ENCODE measurements around the gene SNRNP200.

SNRNP200 gene

DNA sequence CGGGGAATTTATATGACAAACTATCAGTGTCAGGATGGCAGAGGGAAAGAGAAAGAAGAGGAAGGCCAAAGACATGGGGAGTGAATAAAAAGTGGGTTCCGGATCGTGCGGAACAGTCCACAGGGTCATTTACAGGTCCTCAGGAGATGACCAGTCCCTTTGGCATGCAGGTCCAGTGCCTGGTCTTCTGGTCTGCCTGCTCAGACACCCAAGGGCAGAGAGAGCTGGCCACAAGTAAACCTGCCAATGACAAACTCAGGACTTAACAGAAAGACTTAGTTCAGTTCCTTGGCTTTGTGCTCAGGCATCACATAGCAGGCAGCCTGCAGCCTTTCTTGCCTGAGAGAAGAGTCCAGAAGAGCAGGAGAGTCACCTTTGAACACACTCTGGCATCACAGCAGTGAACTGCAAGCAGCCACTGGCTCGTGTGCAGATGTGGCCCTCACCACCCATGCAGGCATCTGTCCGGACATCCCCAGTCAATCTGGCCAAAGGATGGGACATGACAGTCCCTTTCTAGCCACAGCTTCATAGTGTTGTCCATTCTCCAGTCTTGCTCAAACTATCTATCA lies 53.5 kb downstream of the SNRNP200 start:
- no peak for DNase-seq (ENCODE audit: low spot score)

DNA sequence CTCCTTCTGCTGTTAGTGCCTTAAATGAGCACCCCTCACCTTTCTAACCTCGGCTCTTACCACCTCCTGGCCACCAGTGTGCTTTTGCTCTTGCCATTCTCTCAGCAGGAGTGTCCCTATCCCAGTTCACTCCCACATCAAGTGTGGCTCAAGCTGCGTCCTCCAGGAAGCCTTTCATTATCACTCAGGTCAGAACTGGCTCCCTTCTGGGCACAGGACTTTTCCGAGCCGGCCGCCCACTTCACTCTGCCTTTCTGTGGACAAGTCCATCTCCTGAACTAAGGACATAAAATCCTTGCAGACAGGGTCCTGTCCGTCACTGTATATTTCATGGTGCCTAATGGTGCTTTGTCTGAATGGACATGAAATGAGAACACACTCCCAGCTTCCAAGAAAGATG lies 55.2 kb downstream of the SNRNP200 start:
- no peak for DNase-seq (ENCODE audit: low spot score)

DNA sequence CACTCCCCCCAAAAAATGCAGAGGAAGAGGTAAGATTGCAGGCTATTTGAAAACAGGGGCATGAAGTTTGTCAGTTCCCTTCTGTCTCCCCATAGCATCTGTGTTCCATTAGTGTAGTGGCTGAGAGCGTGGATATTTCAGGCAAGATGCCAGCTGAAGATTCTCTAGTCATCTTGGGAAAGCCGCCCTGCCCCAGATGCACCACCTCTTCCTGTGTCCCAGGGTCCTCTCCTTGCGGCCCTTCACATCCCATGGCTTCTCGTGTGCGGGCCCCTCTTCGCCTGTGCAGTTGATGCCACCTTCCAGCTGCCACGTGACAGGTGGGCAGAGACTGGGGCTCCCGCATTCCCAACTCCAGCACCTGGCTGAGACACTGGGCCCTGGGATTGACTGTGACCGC lies 55.7 kb downstream of the SNRNP200 start:
- no peak for DNase-seq (ENCODE audit: low spot score)

DNA sequence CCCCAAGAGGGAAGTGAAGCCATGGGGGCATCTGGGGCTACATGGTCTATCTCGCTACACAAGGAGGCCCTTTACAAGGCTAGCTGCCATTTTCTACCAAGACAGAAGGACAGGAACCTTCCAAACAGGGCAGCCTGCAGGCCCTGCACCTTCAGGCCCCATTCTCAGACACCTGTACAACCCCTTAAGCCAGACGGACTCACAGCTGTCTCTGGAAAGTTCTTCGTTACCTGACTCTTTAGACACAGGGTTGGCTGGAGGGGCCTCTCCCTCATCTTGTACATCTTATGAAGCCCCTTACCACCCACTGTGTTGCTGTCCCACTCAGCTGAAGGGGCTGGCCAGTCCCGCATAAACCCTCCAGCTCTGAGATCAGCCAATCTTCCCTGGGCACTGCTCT lies 56.7 kb downstream of the SNRNP200 start:
- no peak for DNase-seq (ENCODE audit: low spot score)

DNA sequence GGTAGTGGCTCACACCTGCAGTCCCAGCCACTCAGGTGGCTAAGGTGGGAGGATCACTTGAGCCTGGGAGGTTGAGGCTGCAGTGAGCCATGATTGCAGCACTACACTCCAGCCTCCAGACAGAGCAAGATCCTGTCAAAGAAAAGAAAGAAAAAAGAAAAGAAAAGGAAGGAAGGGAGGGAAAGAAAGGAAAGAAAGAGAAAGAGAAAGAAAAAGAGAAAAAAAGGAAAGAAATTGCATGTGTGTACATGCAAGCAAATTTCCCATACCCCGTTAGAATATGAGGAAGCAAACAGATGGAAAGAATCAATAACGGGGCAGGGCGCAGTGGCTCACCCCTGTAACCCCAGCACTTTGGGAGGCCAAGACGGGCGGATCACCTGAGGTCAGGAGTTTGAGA lies 57.5 kb downstream of the SNRNP200 start:
- DNase-seq (ENCODE audit: low spot score), result no peak

DNA sequence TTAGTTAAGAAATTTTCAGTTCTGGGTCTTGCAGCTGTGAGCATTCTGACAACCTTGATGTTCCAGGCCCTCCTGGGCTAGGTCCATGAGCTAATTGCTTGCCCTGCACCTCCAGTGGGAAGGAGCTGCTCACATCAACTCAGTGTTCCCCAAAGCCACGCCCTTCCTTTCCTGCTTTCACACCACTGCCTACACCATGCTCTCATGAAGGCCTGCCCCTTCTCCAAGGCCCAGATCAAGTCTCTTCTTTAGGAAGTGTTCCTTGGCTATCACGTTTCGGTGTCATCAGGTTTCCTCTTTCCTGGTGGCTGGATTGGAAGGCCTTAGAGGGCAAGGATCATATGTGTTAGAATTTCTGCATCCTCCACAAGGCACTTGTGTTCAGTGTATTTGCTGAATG lies 58.3 kb downstream of the SNRNP200 start:
- no peak for DNase-seq (ENCODE audit: low spot score)

DNA sequence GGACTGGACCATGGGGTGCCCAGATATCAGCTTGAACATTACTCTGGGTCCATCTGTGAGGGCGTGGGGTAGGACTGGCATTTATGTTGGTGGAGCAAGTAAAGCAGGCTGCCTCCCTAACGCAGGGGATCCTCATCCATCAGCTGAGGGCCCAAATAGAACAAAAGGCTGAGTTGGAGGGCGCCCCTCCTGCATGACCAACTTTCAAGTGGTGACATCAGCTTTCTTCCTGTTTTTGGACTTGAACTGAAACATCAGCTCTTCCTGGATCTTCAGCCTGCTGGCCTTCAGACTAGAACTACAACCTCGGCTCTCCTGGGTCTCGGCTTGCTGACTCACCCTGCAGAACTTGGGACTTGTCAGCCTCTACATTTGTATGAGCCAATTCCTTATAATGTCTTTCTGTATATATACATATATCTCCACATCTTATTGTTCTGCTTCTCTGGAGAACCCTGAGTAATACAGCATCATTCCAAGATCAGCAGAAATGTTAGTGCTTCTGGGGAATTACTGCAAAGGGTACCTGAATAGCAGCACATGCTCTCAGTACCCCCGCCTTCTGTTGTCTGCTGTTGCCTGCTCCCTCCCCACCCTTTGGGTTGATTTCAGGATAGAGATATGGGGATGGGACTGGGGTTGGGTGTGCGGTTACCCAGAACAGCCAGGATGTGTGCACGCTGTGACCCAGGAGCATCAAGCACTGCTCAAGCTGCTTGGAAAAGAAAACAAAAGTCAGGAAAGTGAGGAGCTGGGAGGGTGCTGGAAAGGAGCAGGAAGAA lies 59.5 kb downstream of the SNRNP200 start:
- no peak for DNase-seq (ENCODE audit: low spot score)

DNA sequence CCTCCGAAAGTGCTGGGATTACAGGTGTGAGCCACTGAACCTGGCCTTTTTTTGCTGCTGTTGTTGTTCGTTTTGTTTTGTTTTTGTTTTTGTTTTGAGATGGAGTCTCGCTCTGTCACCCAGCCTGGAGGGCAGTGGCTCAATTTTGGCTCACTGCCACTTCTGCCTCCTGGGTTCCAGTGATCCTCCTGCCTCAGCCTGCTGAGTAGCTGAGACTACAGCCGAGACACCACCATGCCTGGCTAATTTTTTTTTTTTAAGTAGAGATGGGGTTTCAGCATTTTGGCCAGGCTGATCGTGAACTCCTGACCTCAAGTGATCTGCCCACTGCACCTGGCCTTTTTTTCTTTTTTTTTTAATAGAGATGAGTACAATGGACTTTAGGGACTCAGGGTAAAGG lies 61.5 kb downstream of the SNRNP200 start:
- DNase-seq (ENCODE audit: low spot score), result no peak

DNA sequence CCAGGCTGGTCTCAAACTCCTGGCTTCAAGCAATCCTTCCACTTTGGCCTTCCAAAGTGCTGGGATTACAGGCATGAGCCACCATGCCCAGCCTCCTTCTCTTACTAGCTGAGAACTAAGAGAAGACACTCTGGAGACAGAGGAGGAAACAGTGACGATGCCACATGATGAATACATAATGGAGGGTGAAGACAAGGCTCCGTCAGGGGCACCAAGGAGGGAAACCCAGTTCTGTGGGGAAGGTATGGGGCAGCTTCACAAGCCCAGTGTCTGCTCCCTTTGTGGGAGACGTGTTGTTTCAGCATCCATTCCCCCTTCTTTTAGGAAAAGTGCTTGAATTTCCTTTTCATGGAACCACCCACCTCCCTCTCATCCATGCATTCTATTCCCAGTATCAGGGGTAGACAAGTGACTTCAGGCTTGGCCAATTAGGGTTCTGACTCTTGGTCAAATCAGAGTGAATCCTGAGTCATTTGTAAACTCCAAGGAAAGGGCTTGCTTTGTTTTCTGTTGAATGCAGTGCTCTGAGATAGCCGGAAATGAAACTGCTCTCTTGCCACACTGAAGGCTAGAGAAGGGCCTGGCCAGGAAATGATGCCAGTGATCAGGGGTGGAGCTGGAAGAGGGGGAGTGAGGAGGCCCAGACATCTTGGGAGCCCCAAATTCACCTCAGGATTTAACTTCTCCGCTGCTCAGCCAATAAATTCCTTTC lies 63.3 kb downstream of the SNRNP200 start:
- no peak for DNase-seq (ENCODE audit: low spot score)

DNA sequence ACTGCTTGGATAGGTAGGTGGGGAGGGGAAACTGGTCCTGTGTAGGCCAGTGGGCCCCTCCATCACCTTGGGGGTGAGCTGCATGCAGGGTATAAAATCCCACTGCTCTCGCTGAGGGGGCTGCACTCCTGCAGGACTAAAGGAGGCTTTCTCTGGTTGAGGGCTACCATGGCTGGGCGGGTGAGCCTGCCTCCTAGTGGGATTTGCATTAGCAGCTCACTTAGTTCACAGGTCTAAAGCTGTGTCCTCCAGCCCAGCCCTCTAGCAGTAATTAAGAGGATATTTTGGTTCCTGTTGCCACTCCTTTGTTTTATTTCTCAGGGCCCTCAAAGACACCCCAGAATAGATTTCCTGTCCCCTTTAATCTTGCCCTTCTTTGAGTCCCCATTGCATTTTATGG lies 64.1 kb downstream of the SNRNP200 start:
- DNase-seq (ENCODE audit: low spot score), result no peak

DNA sequence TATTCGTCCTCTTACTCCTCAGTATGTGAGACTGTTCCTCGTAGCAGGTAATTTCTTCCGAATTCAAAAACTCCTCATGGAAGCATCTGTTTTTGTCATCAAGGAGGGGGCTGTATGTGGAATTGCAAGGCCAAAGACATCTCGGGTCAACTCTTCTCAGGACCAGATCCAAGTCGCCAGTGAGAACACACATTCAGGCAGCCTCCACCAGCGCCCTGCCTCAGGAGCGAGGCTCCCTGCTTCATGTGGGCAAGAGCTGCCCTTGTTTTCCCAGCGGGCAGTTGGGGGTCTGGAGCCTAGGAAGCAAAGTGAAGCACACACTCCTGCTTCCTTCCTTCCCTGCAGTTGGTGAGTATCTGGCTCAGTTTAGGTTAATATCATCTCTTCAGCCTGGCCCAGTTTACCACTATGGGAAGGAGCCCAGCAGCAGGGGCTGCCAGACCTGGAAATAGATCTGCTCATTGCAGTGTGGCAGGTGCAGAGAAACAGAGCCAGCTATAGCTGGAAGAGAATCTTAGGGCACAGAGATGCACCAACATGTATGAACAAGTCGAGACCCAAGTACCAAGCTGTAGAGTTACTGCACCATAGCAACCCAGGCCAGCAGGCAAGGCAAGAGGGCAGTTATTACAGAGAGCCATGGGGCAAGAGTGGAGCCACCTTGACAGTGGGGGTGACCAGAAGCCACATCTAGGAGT lies 64.9 kb downstream of the SNRNP200 start:
- no peak for DNase-seq (ENCODE audit: low spot score)

DNA sequence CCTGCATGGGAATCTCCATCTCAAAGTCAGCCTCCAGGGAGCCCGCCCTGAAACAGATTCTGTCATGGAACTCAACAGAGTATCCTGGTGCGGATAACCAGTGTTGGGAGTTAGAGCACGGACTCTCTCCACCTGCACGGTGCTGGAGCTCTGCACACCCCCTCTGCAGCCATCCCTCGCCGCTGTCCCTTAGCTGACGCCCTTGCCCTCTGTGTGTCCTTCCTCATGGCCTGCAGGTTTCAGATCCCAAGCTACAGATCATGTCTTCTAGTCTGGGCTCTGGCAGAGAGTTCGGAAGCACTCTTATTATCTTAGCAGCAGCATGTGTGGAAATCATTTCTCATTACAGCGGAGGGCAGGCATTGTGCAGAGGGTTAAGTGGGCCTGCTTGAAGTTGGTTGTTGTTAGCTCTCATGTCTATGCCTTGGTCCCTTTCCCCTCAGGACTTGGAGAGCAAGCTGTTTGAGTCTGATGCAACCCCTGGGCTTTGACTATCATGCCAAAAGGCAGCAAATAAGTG lies 65.5 kb downstream of the SNRNP200 start:
- no peak for DNase-seq (ENCODE audit: low spot score)

DNA sequence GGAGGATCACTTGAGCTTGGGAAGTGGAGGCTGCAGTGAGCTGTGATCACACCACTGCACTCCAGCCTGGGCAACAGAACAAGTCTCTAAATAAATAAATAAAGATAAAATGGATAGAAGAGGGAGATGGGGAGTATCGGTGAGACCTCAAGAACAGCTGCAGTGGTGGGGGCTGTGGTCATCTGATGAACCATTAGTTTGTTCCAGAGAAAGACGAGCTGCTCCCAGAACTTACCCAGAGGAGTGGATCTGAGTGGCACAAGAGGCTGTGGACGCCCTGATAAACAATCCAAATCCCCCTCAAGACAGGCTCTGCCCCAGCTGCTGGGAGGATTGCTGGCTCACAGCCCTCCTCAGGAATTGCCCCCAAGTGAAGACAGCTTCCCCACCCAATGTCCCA lies 66.3 kb downstream of the SNRNP200 start:
- no peak for DNase-seq (ENCODE audit: low spot score)

DNA sequence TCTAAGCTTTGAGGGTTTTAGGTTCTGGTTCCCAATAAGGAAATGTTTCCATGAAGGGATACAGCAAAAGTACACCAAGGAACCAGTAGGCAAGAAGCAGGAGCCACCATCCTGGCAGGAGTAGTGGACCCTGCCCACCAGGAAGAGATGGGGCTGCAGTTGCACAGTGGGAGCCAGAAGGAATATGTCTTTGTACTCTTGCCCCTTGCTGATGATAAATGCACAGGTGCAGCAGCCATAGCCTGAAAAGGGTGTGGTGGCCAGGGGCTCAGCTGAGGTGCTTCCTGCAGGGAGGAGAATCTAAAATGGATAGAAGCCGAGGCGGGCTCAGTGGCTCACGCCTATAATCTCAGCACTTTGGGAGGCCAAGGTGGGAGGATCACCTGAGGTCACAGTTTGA lies 67.1 kb downstream of the SNRNP200 start:
- DNase-seq (ENCODE audit: low spot score), result no peak

DNA sequence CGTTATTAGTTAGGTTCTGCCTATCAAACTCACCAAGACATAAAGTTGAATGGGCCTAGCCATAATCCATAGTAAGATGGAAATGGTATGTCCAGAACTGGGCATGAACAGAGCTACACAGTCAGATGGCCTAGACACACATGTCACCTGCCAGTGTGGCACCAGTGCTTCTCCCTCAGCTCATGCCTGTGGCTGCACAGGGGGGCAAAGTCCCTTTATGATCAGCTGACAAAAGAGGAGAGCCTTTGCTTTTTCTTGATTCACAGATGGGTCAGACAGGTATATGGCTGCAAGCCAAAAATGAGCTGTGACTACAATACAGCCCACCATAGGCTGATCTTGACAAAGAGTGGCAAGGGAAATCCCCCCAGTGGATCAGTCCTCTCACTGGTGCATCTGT lies 68.5 kb downstream of the SNRNP200 start:
- no peak for DNase-seq (ENCODE audit: low spot score)

DNA sequence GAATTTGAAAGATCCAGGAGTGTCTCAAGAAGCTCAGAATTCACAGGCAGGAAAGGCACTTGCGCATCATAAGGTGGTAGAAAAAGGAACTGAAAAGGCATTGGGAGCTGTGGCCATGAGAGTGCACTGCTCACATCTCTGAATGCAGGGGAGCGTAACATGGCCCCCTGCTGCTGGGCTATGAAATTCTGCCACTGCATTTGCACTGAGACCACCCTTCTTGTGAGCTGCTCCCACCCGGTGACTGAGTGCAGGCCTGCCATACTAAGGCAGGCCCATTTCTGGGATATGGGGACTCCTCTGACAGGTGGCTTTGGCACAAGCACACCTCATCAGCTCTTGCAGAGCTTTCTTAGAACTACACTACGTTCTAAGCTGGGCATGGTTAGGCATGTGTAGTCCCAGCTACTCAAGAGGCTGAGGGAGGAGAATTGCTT lies 71.4 kb downstream of the SNRNP200 start:
- DNase-seq (ENCODE audit: low spot score), result no peak

DNA sequence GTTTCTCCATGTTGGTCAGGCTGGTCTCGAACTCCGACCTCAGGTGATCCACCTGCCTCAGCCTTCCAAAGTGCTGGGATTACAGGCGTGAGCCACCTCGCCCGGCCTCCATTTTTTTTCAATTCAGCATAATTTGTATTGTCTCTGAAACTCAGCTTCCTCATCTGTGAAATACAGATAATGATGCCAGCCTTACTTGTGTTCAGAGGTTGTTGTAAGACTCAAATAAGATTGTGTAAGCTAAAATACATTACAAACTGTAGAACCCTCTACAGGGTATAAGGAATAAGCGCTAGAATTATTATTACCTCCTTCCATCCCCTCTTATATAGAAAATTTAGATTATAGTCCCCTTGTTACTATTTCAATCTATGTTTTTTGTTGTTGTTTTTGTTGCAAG lies 71.9 kb downstream of the SNRNP200 start:
- DNase-seq (ENCODE audit: low spot score), result no peak

DNA sequence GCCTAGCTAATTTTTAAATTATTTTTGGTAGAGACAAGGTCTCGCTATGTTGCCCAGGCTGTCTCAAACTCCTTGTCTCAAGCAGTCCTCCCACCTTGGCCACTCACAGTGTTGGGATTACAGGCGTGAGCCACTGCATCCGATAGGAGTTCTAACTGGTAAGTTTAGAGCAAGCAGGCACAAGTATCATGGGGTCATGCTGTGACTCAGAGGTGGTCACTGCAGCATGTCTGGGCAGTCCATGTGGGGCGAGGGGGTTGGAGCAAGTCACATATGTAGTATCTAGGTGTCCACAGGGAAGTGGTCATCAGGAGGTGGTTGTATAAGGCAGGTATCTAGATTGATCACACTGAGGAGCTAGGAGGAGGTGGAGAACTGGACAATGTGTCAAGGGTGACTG lies 74.0 kb downstream of the SNRNP200 start:
- no peak for DNase-seq (ENCODE audit: low spot score)

DNA sequence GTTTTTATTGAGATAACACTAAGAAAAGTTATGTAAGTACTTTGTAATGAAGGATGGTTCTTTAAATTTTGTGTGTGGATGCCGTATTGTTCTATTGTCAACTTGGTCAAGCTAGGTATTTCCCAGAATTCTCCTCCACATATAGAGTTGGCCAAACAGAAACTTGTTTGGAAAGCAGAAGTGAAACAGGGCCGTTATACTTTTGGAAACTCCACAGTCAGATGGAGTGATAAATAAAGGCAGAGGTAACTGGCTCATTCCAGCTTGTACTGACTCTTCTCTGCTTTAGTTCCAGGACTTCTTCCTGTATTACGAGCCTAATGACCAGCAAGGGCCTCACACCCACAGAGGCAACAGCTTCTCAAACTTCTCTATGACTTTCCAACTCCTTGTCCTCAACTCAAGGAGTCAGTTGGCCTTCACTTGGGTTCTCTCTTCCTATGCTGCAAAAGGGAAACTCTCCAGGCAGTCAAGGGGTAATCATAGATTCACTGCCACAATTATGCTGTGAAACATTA lies 80.3 kb downstream of the SNRNP200 start:
- DNase-seq (ENCODE audit: low spot score), result no peak
